MM.1S (cell line): ENCODE data around the gene LGALS9.

Source experiments
- CTCF ChIP-seq: fragments of 300-600 bp; sonication (generic); IDR thresholded peaks from 2 replicates; pipeline ENCODE4 v1.5.1; 2016; ENCODE audit warnings: antibody characterized with exemption, low read length, mixed read lengths
- EZH2 ChIP-seq: fragments of 300-600 bp; sonication (generic); optimal IDR thresholded peaks from 2 replicates; pipeline ENCODE3; 2017; ENCODE audit warnings: low read depth, mild to moderate bottlenecking, antibody characterized with exemption, low read length, mixed read lengths
- EZH2phosphoT487 ChIP-seq: fragments of 300-600 bp; sonication (generic); IDR thresholded peaks from 2 replicates; pipeline ENCODE4 v1.6.1; 2018; ENCODE audit warnings: antibody characterized with exemption, low read length

- TF ChIP-seq CTCF (no peak), EZH2 (no peak), EZH2phosphoT487 (no peak)
Measured at GRCh38 chr17:27621536-27621935, 9.5 kb upstream of the LGALS9 start.
